ENCODE measurements around the gene STARD5. TPM values are rescaled to one million over a fixed set of nuclear protein-coding genes. Genes with fewer than 3 reads are reported as not detected.

The STARD5 gene
- total RNA-seq, 1 donor from 2014 or later = 5.8 TPM

- no peak overlapping the region for H3K4me3 Mint-ChIP-seq
- DNase-seq (ENCODE audit: low spot score in 2 of 2, unreplicated experiment in 2 of 2) = no peak
- H3K9me3 Mint-ChIP-seq = no peaks in the 10 kb centered on the region
- no peaks in the 10 kb centered on the region for H3K4me1 Mint-ChIP-seq
- H3K27ac Mint-ChIP-seq = no peak overlapping the region
- H3K36me3 Mint-ChIP-seq = no peaks in the 10 kb centered on the region
- peaks cover 31% of the 10 kb centered on the region for H3K27me3 Mint-ChIP-seq (ENCODE audit: low read depth)
- TF ChIP-seq CTCF (IDR thresholded peaks at IDR 0.05; ENCODE audit: unreplicated experiment) = no peak
Observed at GRCh38 chr15:81259760-81260298, 64.1 kb downstream of the STARD5 start.

Other genes with a start within 250 kb of the STARD5 start
- gene CFAP161, start 189.9 kb downstream of the STARD5 start, total RNA-seq = not detected in 3 replicates
- 0.27 to 0.35 TPM (median 0.34 TPM) in 3 replicates for gene IL16, start 127.3 kb downstream of the STARD5 start, total RNA-seq
- 0.04 to 0.05 TPM in 2 of 3 replicates, not detected in the other for gene TMC3, start 50.1 kb upstream of the STARD5 start, total RNA-seq

All from mesothelial cell of epicardium (in vitro differentiated cells).